H1 (cell line): ENCODE data around the gene SLTM. TPM values are rescaled to one million over a fixed set of nuclear protein-coding genes. Genes with fewer than 3 reads are reported as not detected.

ENCODE experiments used
- polyA plus RNA-seq, 7 experiments: library from polyadenylated mRNA; depleted of rRNA in 3 of 7; stranded (reverse) in 5 of 7; unstranded in 2 of 7; fragments of >200 nt in 5 of 7; fragments of 200-250 nt in 2 of 7; gene quantifications; 1 replicate in 5 of 7; 2 replicates in 1 of 7; 4 replicates in 1 of 7; pipeline versions ENCODE4 v1.2.1 to v1.2.3, GENCODE V29; 2011 to 2013; ENCODE audit warnings: missing spikeins in 2 of 7, mixed read lengths in 2 of 7
- small RNA-seq: library from polyadenylated mRNA; stranded (forward); fragments of <200 nt; extraction: miRNeasy Mini kit (QIAGEN cat#:217004); gene quantifications from one replicate; pipeline ENCODE3, GENCODE V24; 2013; ENCODE audit not compliant: insufficient read depth
- total RNA-seq: library from RNA; stranded (reverse); fragmentation: NEBNext Ultra II Directional; extraction: Animal tissue kit (Norgen Biotek cat#: 25700); gene quantifications from 2 replicates; pipeline ENCODE4 v1.2.1, GENCODE V29; 2021

SLTM gene
- total and polyA plus RNA-seq, 2 of the 8 experiments (the other 6 are each of a cell fraction or from before 2014, with no cell fraction given): 30.8 to 149 TPM

Small RNAs within 50 kb of the gene (small RNA-seq; reads per million reads assigned to genes)
- not detected for gene ZNF444P1

Other genes with a start within 250 kb of the SLTM start
- gene ADAM10, start 184.0 kb downstream of the SLTM start, total RNA-seq: 147 and 163 TPM in 2 replicates
- 46.5 and 50.2 TPM in 2 replicates for gene ADAM10, start 184.0 kb downstream of the SLTM start, polyA plus RNA-seq (2011; rRNA removed)
- 24.4 and 25.7 TPM in 2 replicates for gene MINDY2, start 162.4 kb downstream of the SLTM start, total RNA-seq
- gene MINDY2, start 162.4 kb downstream of the SLTM start, polyA plus RNA-seq (2011; rRNA removed): 3.1 TPM in 2 replicates
- gene RNF111, start 54.0 kb upstream of the SLTM start, total RNA-seq: 26.6 and 29.1 TPM in 2 replicates
- 11.7 and 18.5 TPM in 2 replicates for gene RNF111, start 54.0 kb upstream of the SLTM start, polyA plus RNA-seq (2011; rRNA removed)
- gene CCNB2, start 171.5 kb upstream of the SLTM start, total RNA-seq: 92.1 and 93.6 TPM in 2 replicates
- gene CCNB2, start 171.5 kb upstream of the SLTM start, polyA plus RNA-seq (2011; rRNA removed): 70.7 and 76.0 TPM in 2 replicates